ENCODE measurements around the gene HOXA2.

The HOXA2 gene

DNA sequence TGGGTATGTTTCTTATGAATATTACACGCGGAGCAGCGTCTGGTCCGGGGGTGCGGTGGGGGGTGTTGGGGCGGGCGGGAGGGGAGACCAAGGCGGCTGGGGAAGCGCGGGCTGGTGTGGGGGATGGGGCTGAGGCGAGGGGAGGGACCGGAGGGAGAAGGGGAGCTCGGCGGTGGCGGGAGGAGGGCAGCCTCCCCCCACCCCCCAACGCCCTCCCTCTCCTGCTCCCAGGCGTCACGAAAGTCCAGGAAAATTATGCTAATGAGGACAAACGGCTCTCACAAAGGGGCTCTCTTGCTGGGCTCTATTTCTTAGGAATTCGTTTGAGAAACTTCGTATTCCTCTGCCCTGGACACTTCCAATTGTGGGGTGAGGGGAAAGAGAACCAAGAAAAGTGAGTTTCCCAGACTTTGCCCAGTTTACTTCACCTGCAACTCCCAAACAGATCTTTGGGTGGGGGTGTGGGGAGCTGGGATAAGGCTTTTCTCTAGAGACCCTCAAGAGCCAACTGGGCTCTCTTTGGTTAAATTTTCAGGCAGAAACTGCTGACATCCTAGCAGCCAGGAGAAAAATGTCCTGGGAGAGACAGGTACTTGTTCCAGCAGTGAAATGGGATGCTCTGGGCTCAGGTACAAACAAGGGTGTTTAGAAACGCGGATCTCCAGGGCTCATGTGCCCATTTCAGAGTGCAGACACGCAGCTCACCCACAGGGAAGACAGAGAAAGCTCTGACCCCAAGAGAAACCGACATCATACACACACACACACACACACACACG, 11.7 kb upstream of the HOXA2 start:
- no peak for TF ChIP-seq CTCF (IDR thresholded peaks at IDR 0.05; ENCODE audit: insufficient read depth, low read depth, low read length, missing control alignments)
- no peak for DNase-seq (ENCODE audit: low read depth)
- H3K4me3 ChIP-seq (ENCODE audit: low read depth, low read length): no peak overlapping the region

- no peak for TF ChIP-seq CTCF (IDR thresholded peaks at IDR 0.05; ENCODE audit: insufficient read depth, low read depth, low read length, missing control alignments)
- no peak overlapping the region for H3K4me3 ChIP-seq (ENCODE audit: low read depth, low read length)
- no peak for DNase-seq (ENCODE audit: low read depth)
Observed at GRCh38 chr7:27112955-27113949, 10.8 kb upstream of the HOXA2 start.

GRCh38 chr7:27112361-27112760, 9.9 kb upstream of the HOXA2 start:
- TF ChIP-seq CTCF (IDR thresholded peaks at IDR 0.05; ENCODE audit: insufficient read depth, low read depth, low read length, missing control alignments): no peak
- no peak for DNase-seq (ENCODE audit: low read depth)
- H3K4me3 ChIP-seq (ENCODE audit: low read depth, low read length): no peak overlapping the region

GRCh38 chr7:27111751-27112277, 9.3 kb upstream of the HOXA2 start:
- no peak overlapping the region for H3K4me3 ChIP-seq (ENCODE audit: low read depth, low read length)
- TF ChIP-seq CTCF (IDR thresholded peaks at IDR 0.05; ENCODE audit: insufficient read depth, low read depth, low read length, missing control alignments): no peak
- no peak for DNase-seq (ENCODE audit: low read depth)

GRCh38 chr7:27111042-27111750, 8.7 kb upstream of the HOXA2 start:
- H3K4me3 ChIP-seq (ENCODE audit: low read depth, low read length): no peak overlapping the region
- TF ChIP-seq CTCF (IDR thresholded peaks at IDR 0.05; ENCODE audit: insufficient read depth, low read depth, low read length, missing control alignments): no peak
- DNase-seq (ENCODE audit: low read depth): no peak

Measured in GM12865 (cell line).